Measurements from ENCODE around the gene DIRAS2. TPM values are rescaled to one million over a fixed set of nuclear protein-coding genes. Genes with fewer than 3 reads are reported as not detected.
A peak's percentile ranks its signal among the peaks of the same experiment; 100 is the strongest.

DIRAS2 gene
- not detected in 2 replicates for total RNA-seq (2021)
- Bru-seq, nascent RNA, result percentile 13 among the genes with signal in this experiment
- percentile 16 among the genes with signal in this experiment for BruChase-seq, experiment 1, labeled RNA remaining after a 2-hour chase
- BruChase-seq, experiment 2, labeled RNA remaining after a 6-hour chase, result percentile 7 among the genes with signal in this experiment
- long read RNA-seq, full-length matches to known transcripts, result 1 of 2 reads
- long read RNA-seq, partial matches to known transcripts, result 0 of 2 reads
- long read RNA-seq, other reads (novel, unspliced or antisense), result 1 of 2 reads

GRCh38 chr9:90642570-90643539, at the start of gene DIRAS2:
Gene DIRAS2, minus strand, starts transcription at chr9:90642824. Its CDS starts 28,997 bp downstream, at chr9:90613827.
- peak; percentile 79 for TF ChIP-seq CTCF (conservative IDR thresholded peaks at IDR 0.05)
- TF ChIP-seq EZH2 (IDR thresholded peaks at IDR 0.05; ENCODE audit: low read depth), result no peak
- Histone ChIP-seq H3K9me2 (ENCODE audit: insufficient read depth) (no peaks in the 10 kb centered on the region), H3F3A (ENCODE audit: insufficient read depth, low read depth) (no peaks in the 10 kb centered on the region), H2AFZ (peak within 1 kb of the TSS; percentile 83), H3K79me2 (ENCODE audit: low read depth) (no peaks in the 10 kb centered on the region), H3K36me3 (ENCODE audit: low read depth) (no peaks in the 10 kb centered on the region), H3K9me3 (ENCODE audit: insufficient read depth, low read depth) (no peaks in the 10 kb centered on the region), H3K4me3 (peak within 1 kb of the TSS; percentile 58), H3K27ac (no peak within 1 kb of the TSS), H4K20me1 (ENCODE audit: insufficient read depth) (no peaks in the 10 kb centered on the region), H3K4me2 (peak within 1 kb of the TSS; percentile 78), H3K4me1 (replicated peaks; ENCODE audit: insufficient read depth) (peaks cover 10% of the 10 kb centered on the region), H3K27me3 (ENCODE audit: insufficient read depth, low read depth) (no peaks in the 10 kb centered on the region)
- CTCF ChIA-PET, result interaction anchor here (0.7 to 0.9 kb wide), 2 partner anchors 272 to 275 kb away, joined by 3 read pairs; no protein-coding TSS in a partner anchor
- POLR2A ChIA-PET (ENCODE audit: unreplicated experiment), result no interaction called here
- no TSS peak for BruUV-seq (replicated peaks)
- intact Hi-C loops (cut with micrococcal nuclease; ENCODE audit: unreplicated experiment), result no loop called here
- DNase-seq, result peak; percentile 72 to 80

- H3K4me2 ChIP-seq, result no peak overlapping the region
- no peaks in the 10 kb centered on the region for H3K36me3 ChIP-seq (ENCODE audit: low read depth)
- H3K9me2 ChIP-seq (ENCODE audit: insufficient read depth), result no peaks in the 10 kb centered on the region
- CTCF ChIA-PET, result no interaction called here
- H3K27me3 ChIP-seq (ENCODE audit: insufficient read depth, low read depth), result 0 out of 2 replicates have a peak, but pooled peaks cover 4% of the 10 kb centered on the region
- H2AFZ ChIP-seq, result no peak overlapping the region
- no peaks in the 10 kb centered on the region for H4K20me1 ChIP-seq (ENCODE audit: insufficient read depth)
- H3K9me3 ChIP-seq (ENCODE audit: insufficient read depth, low read depth), result no peaks in the 10 kb centered on the region
- intact Hi-C loops (cut with micrococcal nuclease; ENCODE audit: unreplicated experiment), result no loop called here
- H3K79me2 ChIP-seq (ENCODE audit: low read depth), result no peaks in the 10 kb centered on the region
- no peaks in the 10 kb centered on the region for H3K4me1 ChIP-seq (replicated peaks; ENCODE audit: insufficient read depth)
- no TSS peak for BruUV-seq (replicated peaks)
- DNase-seq, result no peak
- no peak overlapping the region for H3K27ac ChIP-seq
- POLR2A ChIA-PET (ENCODE audit: unreplicated experiment), result no interaction called here
- no peak overlapping the region for H3K4me3 ChIP-seq
- TF ChIP-seq CTCF (conservative IDR thresholded peaks at IDR 0.05), result no peak
- no peak for TF ChIP-seq EZH2 (IDR thresholded peaks at IDR 0.05; ENCODE audit: low read depth)
- no peaks in the 10 kb centered on the region for H3F3A ChIP-seq (ENCODE audit: insufficient read depth, low read depth)
These were observed 42.1 kb upstream of the DIRAS2 start for GRCh38 chr9:90684736-90685135.

- no TSS peak for BruUV-seq (replicated peaks)
- no peaks in the 10 kb centered on the region for H4K20me1 ChIP-seq (ENCODE audit: insufficient read depth)
- no peak overlapping the region for H3K4me2 ChIP-seq
- TF ChIP-seq CTCF (conservative IDR thresholded peaks at IDR 0.05), result no peak
- no peak for TF ChIP-seq EZH2 (IDR thresholded peaks at IDR 0.05; ENCODE audit: low read depth)
- ChIA-PET POLR2A (ENCODE audit: unreplicated experiment) (no interaction called here), CTCF (no interaction called here)
- no peaks in the 10 kb centered on the region for H3K9me3 ChIP-seq (ENCODE audit: insufficient read depth, low read depth)
- H3K4me3 ChIP-seq, result no peak overlapping the region
- H3K27ac ChIP-seq, result no peak overlapping the region
- DNase-seq, result no peak
- intact Hi-C loops (cut with micrococcal nuclease; ENCODE audit: unreplicated experiment), result no loop called here
- no peak overlapping the region for H2AFZ ChIP-seq
- H3K9me2 ChIP-seq (ENCODE audit: insufficient read depth), result no peaks in the 10 kb centered on the region
- H3K27me3 ChIP-seq (ENCODE audit: insufficient read depth, low read depth), result 0 out of 2 replicates have a peak, but pooled peaks cover 4% of the 10 kb centered on the region
- H3K79me2 ChIP-seq (ENCODE audit: low read depth), result no peaks in the 10 kb centered on the region
- no peaks in the 10 kb centered on the region for H3K36me3 ChIP-seq (ENCODE audit: low read depth)
- no peaks in the 10 kb centered on the region for H3F3A ChIP-seq (ENCODE audit: insufficient read depth, low read depth)
- no peaks in the 10 kb centered on the region for H3K4me1 ChIP-seq (replicated peaks; ENCODE audit: insufficient read depth)
These were observed 41.5 kb upstream of the DIRAS2 start for GRCh38 chr9:90684106-90684505.
